SKM-1 (cell line): ENCODE measurements around the gene RPTOR.

Experiments used
- DNase-seq: peaks from one replicate; lab custom pipeline; 2025; ENCODE audit not compliant: unreplicated experiment; lab: John Stamatoyannopoulos, UW

The RPTOR gene

DNA sequence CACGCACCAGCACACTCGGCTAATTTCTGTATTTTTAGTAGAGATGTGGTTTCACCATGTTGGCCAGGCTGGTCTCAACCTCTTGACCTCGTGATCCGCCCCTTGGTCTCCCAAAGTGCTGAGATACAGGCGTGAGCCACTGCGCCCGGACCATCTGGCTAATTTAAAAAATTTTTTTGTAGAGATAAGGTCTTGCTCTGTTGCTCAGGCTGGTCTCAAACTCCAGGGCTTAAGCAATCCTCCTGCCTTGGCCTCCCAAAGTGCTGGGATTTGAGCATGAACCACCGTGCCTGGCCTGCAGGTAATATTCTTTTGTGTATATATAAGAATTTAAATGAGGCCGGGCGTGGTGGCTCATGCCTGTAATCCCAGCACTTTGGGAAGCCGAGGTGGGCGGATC lies 115.0 kb downstream of the RPTOR start:
- no peak for DNase-seq

DNA sequence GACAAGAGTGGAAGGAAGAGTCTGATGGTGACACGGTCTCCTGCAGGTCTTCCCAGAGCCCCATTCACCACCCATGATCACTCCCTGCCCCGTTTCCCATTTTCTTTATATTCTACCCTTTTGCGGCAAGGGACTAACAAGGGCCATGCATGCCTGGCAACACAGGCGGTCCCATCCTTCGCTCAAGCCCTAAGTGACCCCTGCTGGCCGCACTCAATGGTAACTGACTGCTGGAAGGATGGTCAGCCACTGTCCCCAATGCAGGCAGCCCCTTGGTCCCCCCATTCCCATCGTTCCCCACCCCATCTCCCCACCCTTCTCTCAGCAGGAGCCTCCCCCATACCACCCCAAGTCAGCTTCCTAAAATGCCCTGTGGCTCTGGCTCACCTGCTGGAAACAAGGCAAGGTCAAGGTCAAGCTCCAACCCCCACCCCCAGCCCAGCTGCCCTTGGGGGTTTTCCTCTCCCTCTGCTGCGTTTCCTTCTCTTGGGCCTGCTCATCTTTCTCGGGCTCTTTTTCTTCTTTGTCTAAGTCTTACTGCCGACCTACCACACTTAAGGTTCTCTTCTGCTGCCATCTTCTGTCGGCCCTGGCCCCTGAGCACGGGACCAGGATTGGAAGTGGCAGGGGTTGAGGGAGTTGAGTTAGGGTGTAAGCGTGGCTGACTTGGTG lies 116.0 kb downstream of the RPTOR start:
- DNase-seq = no peak

DNA sequence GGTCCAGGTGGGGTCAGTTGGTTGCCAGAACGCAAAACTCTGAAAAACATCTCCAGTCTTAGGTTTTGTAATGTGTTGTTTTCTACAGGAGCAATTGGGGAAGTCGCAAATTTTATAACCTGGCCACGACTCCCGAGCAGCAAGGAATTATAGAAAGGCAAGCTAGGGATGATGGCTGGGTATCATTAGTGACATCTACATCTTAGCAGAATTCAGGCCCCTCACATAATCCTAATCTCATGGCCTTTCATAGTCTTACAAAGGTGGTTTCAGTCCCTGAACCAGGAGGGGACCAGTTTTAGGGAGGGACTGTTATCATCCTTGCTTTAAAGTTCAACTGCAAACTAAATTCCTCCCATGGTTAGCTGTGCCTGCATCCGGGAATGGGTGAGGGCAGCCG lies 117.9 kb downstream of the RPTOR start:
- DNase-seq = no peak

DNA sequence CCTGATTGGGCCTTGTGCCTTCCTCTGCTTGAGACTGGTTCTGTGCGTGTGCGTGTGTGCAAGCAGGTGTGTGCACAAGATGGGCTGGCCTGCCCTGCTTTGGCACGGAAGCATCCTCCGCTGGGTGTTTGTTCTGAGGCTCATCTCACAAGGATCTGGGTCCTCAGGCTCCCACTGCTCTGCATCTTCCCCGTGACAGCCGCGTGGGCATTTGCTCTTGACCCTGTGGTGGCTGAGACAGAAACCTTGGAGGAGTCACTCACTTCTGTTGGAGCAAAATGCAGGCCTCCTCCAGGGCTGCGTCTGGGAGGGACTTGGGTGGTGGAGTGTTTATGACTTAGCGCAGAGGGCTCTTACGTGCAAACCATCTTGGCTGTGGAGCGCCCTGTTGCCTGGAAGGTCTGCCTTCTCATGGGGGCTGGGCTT lies 119.2 kb downstream of the RPTOR start:
- no peak for DNase-seq

DNA sequence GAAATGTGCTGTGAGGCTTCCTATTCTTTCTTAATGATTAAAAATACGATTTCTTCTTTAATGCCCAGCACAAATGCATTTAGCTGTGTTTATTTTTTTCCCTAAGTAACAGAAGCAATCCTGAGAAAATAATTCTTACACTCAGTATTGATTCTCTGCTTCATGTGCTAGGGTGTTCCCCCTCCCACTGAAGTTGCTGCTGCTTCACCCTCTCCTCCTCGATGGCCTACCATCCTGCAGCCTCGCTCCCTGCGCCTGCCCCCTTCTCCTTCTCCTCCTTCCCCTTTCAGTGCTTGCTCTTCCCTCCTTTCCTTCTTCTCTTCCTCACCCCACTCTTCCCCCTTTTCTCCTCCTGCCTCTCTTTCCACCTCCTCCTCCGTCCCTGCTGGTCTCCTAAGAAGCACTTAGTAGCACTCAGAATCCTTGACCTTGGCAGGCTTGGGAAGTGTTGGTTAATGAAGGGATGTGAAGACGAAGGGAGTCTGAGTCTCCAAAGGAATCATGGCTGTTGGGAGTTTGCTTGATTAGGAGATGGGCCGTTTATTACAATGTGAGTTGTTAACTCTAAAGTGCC lies 119.7 kb downstream of the RPTOR start:
- no peak for DNase-seq

DNA sequence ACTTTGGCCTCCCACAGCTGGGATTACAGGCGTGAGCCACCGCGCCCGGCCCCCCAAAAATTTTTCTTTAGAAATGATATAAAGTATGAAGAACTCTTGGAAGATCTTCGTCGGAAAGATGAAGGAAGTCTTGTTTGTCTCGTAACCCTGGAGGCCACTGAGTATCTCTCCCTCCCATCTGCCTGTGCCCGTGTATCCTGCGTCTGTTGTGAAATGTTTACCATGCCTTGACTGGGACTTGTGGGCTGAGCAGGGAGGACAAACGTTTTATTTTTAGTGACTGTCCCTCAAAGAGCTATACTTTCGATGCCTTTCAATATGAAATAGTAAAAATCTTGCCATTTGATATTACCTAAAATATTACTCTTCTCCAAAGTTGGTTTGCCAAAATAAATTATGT lies 121.2 kb downstream of the RPTOR start:
- no peak for DNase-seq

DNA sequence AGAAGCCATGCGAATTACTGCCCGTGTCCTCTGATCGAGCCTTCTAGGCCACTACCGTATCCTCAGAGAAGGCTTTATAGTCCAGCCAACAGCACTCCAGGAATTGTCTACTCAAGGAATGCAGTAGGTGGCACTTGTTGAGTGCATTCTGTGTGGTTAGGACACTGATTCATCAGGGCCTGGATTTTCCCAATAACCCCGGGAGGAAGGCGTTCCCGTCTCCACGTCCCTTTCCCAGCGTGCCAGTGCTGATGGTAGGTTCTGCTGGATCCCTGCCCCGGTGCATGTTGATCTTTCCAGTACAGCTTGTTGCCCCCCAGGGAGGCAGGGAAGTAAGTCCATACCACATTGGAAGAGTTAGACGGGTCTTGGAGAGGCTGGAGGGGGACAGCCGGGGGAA lies 122.2 kb downstream of the RPTOR start:
- no peak for DNase-seq

DNA sequence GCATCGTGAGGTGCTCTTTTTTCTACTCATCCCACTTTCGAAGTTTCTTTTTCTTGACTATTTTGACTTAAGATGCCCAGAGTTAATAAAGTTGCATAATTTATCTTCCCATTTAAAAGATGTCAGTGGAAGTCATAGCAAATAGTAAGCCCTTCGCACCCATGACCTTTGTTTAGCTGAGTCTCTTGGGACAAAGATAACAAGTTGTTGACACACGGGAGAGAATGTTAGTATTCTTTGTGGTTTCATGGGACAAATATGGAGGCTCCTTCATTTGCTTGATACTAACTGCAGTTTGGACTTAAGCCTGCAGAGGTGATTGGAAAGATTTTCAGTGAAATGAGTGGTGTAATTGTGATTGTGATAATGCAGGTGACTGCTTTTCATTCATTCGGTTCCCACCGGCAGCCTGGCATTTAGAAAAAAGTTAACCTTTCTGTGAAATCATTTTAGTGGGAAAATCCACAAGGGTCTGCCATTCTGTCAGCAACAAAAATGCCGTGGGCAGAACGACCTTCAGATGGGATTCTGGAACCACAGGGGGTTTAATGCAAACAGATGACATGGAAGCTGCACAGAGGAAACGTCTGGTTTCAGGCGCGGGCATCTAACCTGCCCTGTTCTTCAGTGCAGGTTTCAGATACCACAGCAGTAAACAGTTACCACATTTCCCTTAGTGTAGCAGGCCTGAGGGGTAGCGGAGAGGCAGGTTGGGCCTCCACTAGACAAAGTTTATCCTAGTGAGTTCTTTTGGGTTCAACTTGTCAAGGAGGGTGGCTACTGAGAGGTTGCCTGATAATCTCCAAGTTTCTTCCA lies 123.0 kb downstream of the RPTOR start:
- DNase-seq = no peak

DNA sequence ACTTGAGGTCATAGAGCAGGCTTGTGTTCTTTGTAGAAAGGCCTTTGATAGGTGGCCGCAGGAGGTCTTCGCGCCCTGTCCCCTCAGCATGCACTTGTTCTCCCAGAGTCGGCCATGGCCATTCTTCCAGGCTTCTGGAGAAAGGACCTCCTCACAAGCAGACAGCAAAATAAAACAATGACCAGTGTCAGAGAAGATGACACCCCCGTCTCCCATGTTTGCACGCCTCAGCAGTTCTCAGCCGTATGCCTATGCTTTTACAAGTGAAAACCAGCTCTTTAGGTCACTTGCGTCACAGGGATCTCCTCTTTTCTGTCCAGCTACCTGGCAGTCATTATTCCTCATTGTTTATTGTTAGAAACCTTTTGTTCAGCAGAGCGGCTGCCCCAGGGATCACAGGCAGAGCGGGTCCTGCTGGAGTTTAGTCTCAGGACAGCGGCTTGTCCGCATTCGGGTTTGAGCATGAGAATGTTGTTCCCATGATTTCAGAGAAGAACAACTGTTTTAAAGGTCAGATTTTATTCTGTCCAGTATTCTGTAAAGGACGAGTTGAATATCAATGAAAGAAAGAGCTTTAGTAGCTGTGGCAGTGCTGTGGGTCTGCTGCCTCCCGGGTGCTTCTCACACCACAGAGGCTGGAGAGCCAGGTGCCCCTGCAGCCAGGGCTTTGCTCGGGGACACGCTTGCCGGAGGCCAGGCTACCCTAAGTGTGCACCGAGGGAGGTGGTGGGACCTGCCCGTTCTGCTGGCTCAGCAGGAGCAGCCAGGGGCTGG lies 123.9 kb downstream of the RPTOR start:
- no peak for DNase-seq

DNA sequence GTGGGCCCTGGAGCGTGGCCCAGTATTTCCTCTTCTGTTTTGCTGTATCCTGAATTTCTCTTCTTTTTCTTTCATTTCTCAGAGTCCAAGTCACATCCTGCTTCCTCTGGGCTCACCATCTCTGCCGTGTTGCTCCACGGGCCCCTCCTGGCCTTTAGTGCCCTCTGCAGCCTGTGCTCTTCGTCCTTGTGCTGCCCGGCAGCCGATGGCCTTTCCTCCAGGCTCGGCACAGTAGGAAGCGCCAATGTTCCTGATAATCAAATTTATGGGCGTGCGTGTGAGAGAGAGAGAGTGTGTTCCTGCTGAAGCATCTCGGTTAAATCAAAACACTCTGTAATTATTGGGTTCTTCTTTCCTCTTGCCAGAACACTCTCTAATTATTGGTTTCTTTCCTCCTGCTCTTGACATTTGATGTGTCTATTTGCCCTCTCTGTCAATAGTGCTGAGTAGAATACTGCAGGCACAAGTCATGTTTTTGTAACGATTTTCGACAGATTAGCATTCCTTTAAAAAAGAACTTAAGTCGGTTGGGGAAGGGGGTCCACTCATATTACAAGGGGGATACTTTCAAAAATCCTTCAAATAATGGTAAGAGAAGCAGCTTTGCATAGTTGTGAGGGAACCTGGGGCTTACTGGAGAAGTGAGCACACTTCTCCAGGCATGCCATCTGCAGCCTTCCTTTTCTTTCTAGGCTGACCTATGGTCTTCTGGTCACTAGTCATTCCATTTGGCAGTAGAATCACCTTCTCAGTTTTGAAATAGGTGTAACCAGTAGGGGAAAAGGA lies 126.6 kb downstream of the RPTOR start:
- no peak for DNase-seq

DNA sequence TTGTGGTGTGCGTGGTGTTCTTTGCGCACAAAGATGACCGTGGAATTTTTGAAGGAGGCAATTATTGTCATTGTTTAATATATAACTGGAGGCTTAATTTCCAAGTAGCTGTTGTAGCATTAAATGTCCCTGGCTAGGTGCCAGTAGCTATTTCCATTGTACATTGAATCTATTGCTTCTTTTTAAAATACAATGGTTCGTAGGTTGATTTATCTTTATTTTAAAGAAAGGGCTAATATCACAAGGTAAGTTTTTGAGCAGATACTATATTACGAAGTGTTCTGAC lies 127.1 kb downstream of the RPTOR start:
- no peak for DNase-seq

DNA sequence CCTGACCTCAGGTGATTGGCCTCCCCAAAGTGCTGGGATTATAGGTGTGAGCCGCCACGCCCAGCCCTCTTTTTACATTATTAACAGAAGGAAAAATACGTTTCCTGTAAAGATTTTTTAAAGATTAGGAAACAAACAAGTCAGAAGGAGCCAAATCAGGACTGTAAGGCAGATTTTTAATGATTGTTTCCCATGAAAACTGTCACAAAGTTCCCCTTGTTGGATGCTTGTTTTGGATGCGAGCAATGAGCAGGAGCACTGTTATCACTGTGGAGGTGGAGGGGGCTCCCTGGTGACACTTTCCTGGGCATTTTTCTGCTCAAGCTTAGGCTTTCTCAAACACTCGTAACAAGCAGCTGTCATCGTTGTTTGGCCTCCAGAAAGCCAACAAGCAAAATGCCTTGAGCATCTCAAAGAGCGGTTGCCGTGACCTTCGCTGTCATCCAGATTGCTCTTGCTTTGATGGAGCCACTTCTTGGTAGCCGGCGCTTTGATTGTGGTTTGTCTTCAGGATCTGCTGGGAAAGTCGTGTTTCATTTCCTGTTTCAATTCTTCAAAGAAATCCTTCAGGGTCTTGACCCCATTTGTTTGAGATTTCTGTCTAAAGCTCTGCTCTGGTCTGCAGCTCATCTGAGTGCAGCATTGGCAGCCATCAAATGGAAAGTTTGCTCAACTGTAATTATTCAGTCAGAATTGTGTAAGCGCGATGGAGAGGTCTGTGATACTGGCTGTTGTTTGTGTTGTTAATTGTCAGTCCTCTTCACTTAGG lies 128.7 kb downstream of the RPTOR start:
- DNase-seq = no peak

DNA sequence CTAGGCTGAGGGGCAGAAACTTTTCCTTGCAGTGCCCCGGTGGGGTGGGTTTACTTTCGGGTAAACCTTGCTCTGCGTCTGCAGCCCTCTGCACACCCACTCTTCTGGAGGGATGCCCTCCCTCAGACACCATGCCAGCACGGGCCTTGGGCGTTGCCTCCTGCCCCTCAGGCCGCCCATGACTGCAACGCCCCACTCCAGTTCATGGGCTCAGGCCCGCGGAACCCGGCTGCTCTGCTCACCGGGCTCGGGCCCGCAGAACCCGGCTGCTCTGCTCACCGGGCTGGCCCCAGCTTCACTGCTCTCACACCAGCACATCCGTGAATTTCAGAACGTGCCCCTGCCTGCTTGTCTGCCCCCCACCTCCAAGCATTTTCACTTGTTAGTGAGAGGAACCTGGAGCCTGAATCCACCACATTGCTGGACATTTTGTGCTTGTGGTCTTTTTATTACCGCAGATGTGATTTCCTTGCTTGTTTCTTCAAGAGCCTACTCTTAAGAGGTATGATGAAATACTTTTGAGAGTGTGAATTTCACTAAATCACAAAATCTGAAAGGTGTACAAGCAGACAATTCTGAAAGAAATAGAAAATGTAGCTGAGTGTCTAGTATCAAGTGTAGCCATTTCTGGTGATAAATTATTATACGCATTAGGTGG lies 130.9 kb downstream of the RPTOR start:
- no peak for DNase-seq

DNA sequence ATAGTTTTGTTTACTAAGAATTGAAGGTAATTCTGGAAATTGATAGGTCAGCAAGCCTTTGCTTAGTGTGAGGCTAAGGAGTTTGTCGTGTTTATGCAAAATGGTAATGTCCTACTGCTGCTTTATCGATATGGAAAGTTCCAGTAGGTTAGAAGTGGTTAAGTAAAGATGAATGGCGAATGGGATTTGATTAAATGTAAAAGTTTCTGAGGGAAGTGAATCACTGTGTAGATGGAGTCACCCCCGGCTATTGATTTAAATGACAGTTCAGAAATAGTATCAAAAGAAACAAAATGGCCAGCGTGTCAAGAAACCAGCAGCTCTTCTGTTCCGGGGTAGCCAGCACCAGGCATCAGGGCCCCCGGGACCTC lies 131.4 kb downstream of the RPTOR start:
- no peak for DNase-seq

DNA sequence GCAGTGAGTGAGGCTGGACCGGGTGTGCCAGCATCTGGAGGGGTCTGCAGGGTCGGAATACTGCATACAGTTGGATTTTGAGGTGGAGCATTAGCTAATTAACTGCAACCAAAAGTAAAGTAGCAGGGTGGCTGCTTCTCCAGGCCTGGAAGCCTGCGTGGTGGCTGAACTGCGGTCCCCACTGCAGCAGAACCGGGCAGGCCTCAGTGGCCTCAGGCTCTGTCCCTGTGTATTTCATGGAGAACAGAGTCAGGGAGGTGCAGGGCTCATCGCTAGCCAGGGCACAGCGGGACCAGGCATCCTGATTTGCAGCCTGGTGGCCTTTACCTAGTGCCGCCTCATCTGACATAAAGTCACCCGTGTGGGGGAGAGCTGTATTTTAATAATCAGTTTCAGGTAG lies 131.9 kb downstream of the RPTOR start:
- no peak for DNase-seq

DNA sequence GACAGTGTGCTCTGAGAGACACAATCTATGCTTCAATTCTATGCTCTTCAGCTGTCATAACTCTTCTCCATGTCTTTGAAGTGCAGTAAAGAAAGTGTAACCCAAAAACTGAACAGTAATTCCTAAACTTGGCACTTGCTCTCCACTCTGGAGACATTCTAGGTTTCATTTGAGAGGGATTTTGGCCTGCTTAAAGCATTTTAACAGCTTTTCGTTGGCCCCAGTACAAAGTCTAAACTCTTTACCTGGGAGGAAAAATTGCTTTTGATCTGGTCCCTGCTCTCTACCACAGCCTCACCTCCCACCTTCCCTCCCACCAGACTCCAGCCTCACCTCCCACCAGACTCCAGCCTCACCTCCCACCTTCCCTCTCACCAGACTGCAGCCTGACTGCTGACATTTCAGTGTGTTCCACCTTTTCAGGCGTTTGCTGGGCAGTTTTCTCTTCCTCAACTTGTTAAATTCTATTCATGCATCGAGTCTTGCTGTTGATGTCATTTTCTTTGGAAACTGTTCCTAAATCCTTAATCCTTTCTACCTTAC lies 132.6 kb downstream of the RPTOR start:
- DNase-seq = no peak

DNA sequence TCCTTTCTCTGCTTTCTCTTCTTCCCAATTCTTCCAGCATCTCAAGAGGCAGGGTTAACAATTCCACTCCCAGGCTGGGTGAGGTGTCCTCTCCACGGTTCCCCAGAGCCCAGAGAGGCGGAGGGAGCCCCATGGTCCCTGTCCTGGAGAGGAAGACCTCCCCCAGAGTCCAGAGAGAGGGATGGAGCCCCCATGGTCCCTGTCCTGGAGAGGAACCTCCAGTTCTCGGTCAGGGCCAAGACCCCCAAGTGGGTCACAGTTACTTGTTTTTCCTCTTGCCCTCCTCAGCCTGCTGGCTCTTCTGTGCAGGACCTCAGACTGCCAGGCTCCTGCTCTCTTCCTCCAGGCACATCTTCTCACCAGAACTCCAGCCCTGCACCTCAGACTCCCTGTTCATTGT lies 135.2 kb downstream of the RPTOR start:
- no peak for DNase-seq

DNA sequence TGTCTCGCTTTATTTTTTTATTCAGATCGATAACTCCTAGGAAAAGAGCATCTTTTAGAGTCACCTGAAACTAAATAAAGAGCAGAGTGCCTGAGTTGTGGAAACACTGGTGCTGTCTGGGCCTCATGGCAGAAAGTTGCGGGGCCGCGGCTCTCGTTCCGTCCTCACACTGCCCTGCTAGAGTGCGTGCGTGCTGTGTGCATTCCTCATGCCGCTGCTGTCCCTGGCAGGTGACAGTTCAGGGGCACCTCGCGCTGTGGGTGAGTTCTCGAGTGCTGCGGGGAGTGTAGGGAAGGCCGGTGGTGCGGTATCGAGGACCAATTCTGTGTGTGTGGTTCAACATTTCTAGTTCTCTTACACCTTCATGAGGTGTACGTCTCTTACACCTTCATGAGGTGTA lies 136.6 kb downstream of the RPTOR start:
- DNase-seq = no peak

DNA sequence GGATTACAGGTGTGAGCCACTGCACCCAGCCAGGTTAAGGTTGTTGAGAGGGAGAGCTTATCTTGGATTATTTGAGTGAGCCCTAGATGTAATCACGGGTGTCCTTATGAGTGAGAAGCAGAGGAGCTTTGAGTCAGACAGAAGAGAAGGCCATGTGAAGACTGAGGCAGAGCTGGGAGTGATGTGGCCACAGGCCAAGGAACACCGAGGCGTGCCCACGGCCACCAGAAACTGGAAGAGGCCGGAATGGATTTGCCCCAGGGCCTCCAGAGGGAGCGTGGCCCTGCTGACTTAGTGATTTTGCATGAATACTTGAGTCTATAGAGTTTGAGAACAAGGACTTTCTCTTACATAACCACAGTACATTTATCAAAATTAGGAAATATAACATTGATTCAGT lies 137.7 kb downstream of the RPTOR start:
- no peak for DNase-seq
